Upper lobe of right lung (tissue), 1 donor: ENCODE results near the gene FHIP1A. TPM values are rescaled to one million over a fixed set of nuclear protein-coding genes. Genes with fewer than 3 reads are reported as not detected.

Source experiments
- ATAC-seq: fragments of 200-7000 bp; cut with Tn5 transposase; one replicate; pipeline ENCODE4 v1.9.1; 2020; ENCODE audit warnings: mild to moderate bottlenecking, moderate library complexity
- DNase-seq: peaks from one replicate; pipeline ENCODE4 v3.0.0-alpha.2; 2020
- H3K27ac ChIP-seq: fragments of 200-600 bp; one replicate; pipeline ENCODE4 v1.8.0; 2022
- H3K27me3 ChIP-seq: fragments of 200-600 bp; one replicate; pipeline ENCODE4 v1.8.0; 2022; ENCODE audit warnings: mild to moderate bottlenecking
- H3K36me3 ChIP-seq: fragments of 200-600 bp; one replicate; pipeline ENCODE4 v1.8.0; 2022
- H3K4me1 ChIP-seq: fragments of 200-600 bp; one replicate; pipeline ENCODE4 v1.8.0; 2022
- H3K4me3 ChIP-seq: fragments of 200-600 bp; one replicate; pipeline ENCODE4 v1.8.0; 2022; ENCODE audit warnings: mild to moderate bottlenecking
- H3K9me3 ChIP-seq: fragments of 200-600 bp; one replicate; pipeline ENCODE4 v1.8.0; 2022
- CTCF ChIP-seq: fragments of 200-600 bp; IDR thresholded peaks from one replicate; pipeline ENCODE4 v1.8.0; 2022; ENCODE audit warnings: antibody characterized with exemption
- intact Hi-C: fragments of 100-400 bp; cut with DNase I; formaldehyde crosslinking; loops from one replicate; pipeline ENCODE4 v1.11.0; 2022
- total RNA-seq: library from RNA; stranded (reverse); fragmentation: NEBNext Ultra II Directional; extraction: Animal tissue kit (Norgen Biotek cat#: 25700); gene quantifications from one replicate; pipeline ENCODE4 v1.2.1, GENCODE V29; 2021
- donor health status: DM: no; HTN: yes; CAD: no; lungs with severe emphysema.

Gene FHIP1A
- total RNA-seq, 1 donor from 2014 or later = 18.4 TPM

GRCh38 chr4:151436093-151436518 lies 27.1 kb downstream of the FHIP1A start:
- Histone ChIP-seq H3K4me1 (no peaks in the 10 kb centered on the region), H3K4me3 (no peak overlapping the region), H3K36me3 (no peaks in the 10 kb centered on the region), H3K27ac (no peak overlapping the region), H3K27me3 (no peaks in the 10 kb centered on the region), H3K9me3 (no peaks in the 10 kb centered on the region)
- no peak for ATAC-seq
- no peak for TF ChIP-seq CTCF
- intact Hi-C loops = no loop called here
- no peak for DNase-seq

GRCh38 chr4:151437505-151437904 lies 28.5 kb downstream of the FHIP1A start:
- DNase-seq = no peak
- TF ChIP-seq CTCF = no peak
- no peak overlapping the region for H3K27ac ChIP-seq
- H3K4me1 ChIP-seq = no peaks in the 10 kb centered on the region
- no peak overlapping the region for H3K4me3 ChIP-seq
- ATAC-seq = no peak
- no peaks in the 10 kb centered on the region for H3K36me3 ChIP-seq
- H3K9me3 ChIP-seq = no peaks in the 10 kb centered on the region
- no peaks in the 10 kb centered on the region for H3K27me3 ChIP-seq
- intact Hi-C loops = no loop called here

GRCh38 chr4:151438154-151438553 lies 29.2 kb downstream of the FHIP1A start:
- H3K36me3 ChIP-seq = no peaks in the 10 kb centered on the region
- H3K9me3 ChIP-seq = no peaks in the 10 kb centered on the region
- ATAC-seq = no peak
- H3K27ac ChIP-seq = no peak overlapping the region
- intact Hi-C loops = no loop called here
- no peaks in the 10 kb centered on the region for H3K4me1 ChIP-seq
- no peaks in the 10 kb centered on the region for H3K27me3 ChIP-seq
- TF ChIP-seq CTCF = no peak
- no peak for DNase-seq
- H3K4me3 ChIP-seq = no peak overlapping the region

- no peaks in the 10 kb centered on the region for H3K36me3 ChIP-seq
- no peaks in the 10 kb centered on the region for H3K4me1 ChIP-seq
- DNase-seq (no peak), ATAC-seq (no peak)
- no peak overlapping the region for H3K4me3 ChIP-seq
- no peaks in the 10 kb centered on the region for H3K27me3 ChIP-seq
- H3K9me3 ChIP-seq = no peaks in the 10 kb centered on the region
- TF ChIP-seq CTCF = no peak
- intact Hi-C loops = no loop called here
- H3K27ac ChIP-seq = no peak overlapping the region
These were observed 30.3 kb downstream of the FHIP1A start for GRCh38 chr4:151439320-151439719.

GRCh38 chr4:151442002-151442401 lies 33.0 kb downstream of the FHIP1A start:
- Histone ChIP-seq H3K4me1 (no peaks in the 10 kb centered on the region), H3K4me3 (no peak overlapping the region), H3K36me3 (no peaks in the 10 kb centered on the region), H3K27me3 (no peaks in the 10 kb centered on the region), H3K9me3 (no peaks in the 10 kb centered on the region), H3K27ac (no peak overlapping the region)
- ATAC-seq = no peak
- intact Hi-C loops = no loop called here
- no peak for TF ChIP-seq CTCF
- DNase-seq = no peak

- Histone ChIP-seq H3K27ac (no peak overlapping the region), H3K4me1 (no peaks in the 10 kb centered on the region), H3K36me3 (no peaks in the 10 kb centered on the region), H3K27me3 (no peaks in the 10 kb centered on the region), H3K4me3 (no peak overlapping the region), H3K9me3 (no peaks in the 10 kb centered on the region)
- no peak for DNase-seq
- ATAC-seq = no peak
- no peak for TF ChIP-seq CTCF
- intact Hi-C loops = no loop called here
These were observed 34.3 kb downstream of the FHIP1A start for GRCh38 chr4:151443247-151443646.
